PC-9 (cell line): ENCODE measurements around the gene STARD13. TPM values are rescaled to one million over a fixed set of nuclear protein-coding genes. Genes with fewer than 3 reads are reported as not detected.
A peak's percentile ranks its signal among the peaks of the same experiment; 100 is the strongest.

Experiments
- BruUV-seq: library from RNA; stranded (reverse); fragments of 400-500 nt; replicated peaks from 2 replicates; lab custom pipeline; 2021; lab: Mats Ljungman, UMichigan
- CTCF ChIA-PET: fragments of 300-600 bp; sonication (Branson Sonifier 250); formaldehyde crosslinking; loops from one replicate; lab custom pipeline; 2022; ENCODE audit warnings: antibody characterized with exemption; lab: Charles Lee
- POLR2A ChIA-PET: fragments of 300-600 bp; sonication (Branson Sonifier 250); formaldehyde crosslinking; loops from one replicate; lab custom pipeline; 2022; ENCODE audit warnings: antibody characterized with exemption; ENCODE audit not compliant: unreplicated experiment; lab: Charles Lee
- DNase-seq, 2 experiments: peaks; one replicate each; pipeline versions ENCODE4 v3.0.0 to v3.0.0-alpha.2; 2015 to 2022; ENCODE audit warnings: mixed read lengths in 1 of 2
- H2AFZ ChIP-seq: fragments of 200-600 bp; sonication (generic); 2 replicates; pipeline ENCODE4 v1.8.1; 2017; ENCODE audit warnings: antibody characterized with exemption
- H3F3A ChIP-seq: fragments of 200-600 bp; sonication (generic); 2 replicates; pipeline ENCODE4 v1.8.1; 2017; ENCODE audit warnings: antibody characterized with exemption, mild to moderate bottlenecking, low read depth; ENCODE audit not compliant: insufficient read depth
- H3K27ac ChIP-seq: fragments of 200-600 bp; sonication (generic); 2 replicates; pipeline ENCODE4 v1.6.1; 2016; ENCODE audit warnings: mixed run types
- H3K27me3 ChIP-seq: fragments of 200-600 bp; sonication (generic); 2 replicates; pipeline ENCODE4 v1.6.1; 2016; ENCODE audit warnings: low read depth, mixed run types; ENCODE audit not compliant: insufficient read depth
- H3K36me3 ChIP-seq: fragments of 200-600 bp; sonication (generic); 2 replicates; pipeline ENCODE4 v1.6.1; 2016; ENCODE audit warnings: low read depth, mixed run types
- H3K4me1 ChIP-seq: fragments of 200-600 bp; sonication (generic); replicated peaks from 2 replicates; pipeline ENCODE4 v1.6.1; 2016; ENCODE audit warnings: mixed run types; ENCODE audit not compliant: insufficient read depth
- H3K4me2 ChIP-seq: fragments of 200-600 bp; sonication (generic); 2 replicates; pipeline ENCODE4 v1.6.1; 2017; ENCODE audit warnings: mixed run types
- H3K4me3 ChIP-seq: fragments of 200-600 bp; sonication (generic); 2 replicates; pipeline ENCODE4 v1.6.1; 2016; ENCODE audit warnings: mixed run types
- H3K79me2 ChIP-seq: fragments of 200-600 bp; sonication (generic); 2 replicates; pipeline ENCODE4 v1.6.1; 2017; ENCODE audit warnings: low read depth, mixed run types
- H3K9me2 ChIP-seq: fragments of 200-600 bp; sonication (generic); 2 replicates; pipeline ENCODE4 v1.8.1; 2017; ENCODE audit warnings: mild to moderate bottlenecking; ENCODE audit not compliant: insufficient read depth
- H3K9me3 ChIP-seq: fragments of 200-600 bp; sonication (generic); 2 replicates; pipeline ENCODE4 v1.8.1; 2016; ENCODE audit warnings: low read depth; ENCODE audit not compliant: insufficient read depth
- H4K20me1 ChIP-seq: fragments of 200-600 bp; sonication (generic); 2 replicates; pipeline ENCODE4 v1.8.1; 2017; ENCODE audit not compliant: insufficient read depth
- CTCF ChIP-seq: fragments of 200-600 bp; sonication (generic); conservative IDR thresholded peaks from 2 replicates; pipeline ENCODE4 v1.6.1; 2017; ENCODE audit warnings: mixed run types, antibody characterized with exemption, mild to moderate bottlenecking, moderate library complexity
- EZH2 ChIP-seq: fragments of 200-600 bp; sonication (generic); IDR thresholded peaks from 2 replicates; pipeline ENCODE4 v1.8.0; 2017; ENCODE audit warnings: antibody characterized with exemption, low read depth
- intact Hi-C: fragments of 100-400 bp; cut with micrococcal nuclease; formaldehyde crosslinking; loops from one replicate; pipeline ENCODE4 v1.10.0; 2022; ENCODE audit not compliant: unreplicated experiment
- total RNA-seq: library from RNA; stranded (reverse); gene quantifications from 2 replicates; pipeline ENCODE4 v1.2.3, GENCODE V29; 2021

The STARD13 gene
- total RNA-seq, 1 experiment from 2014 or later = 19.6 TPM

DNA sequence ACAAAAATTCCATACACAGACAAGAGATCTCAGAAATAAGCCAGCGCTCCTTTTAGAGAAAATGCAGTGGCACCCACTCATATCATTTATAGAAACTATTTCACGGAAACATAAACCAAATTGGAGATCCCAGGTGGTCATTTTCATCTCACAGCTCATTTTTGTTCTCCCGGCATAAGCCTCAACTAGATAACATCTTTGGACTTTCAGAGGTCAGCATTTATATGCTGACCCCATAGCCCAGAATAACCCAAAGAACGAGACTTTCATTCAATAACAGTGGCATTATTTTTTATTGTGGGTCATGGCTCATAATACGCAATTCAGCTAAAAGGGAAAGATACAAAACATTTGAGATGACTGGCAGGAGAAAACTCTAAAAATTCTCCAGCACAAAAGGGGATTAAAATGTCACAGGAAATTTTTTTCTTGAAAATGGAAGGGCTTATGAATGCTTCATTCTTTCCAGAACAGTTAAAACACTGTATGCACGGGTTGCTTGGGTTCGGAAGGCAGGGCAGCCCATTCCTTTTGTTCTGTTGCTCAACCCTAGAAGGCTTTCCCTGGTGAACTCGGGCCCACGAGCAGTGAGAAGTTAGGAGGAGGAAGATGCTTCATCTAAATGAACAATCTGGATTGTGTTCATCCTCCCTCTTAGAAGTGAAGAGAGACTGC lies 24.0 kb downstream of the STARD13 start:
- intact Hi-C loops = no loop called here
- no peak overlapping the region for H3K4me3 ChIP-seq
- H3F3A ChIP-seq = peaks cover 24% of the 10 kb centered on the region
- H3K4me1 ChIP-seq = peaks cover 46% of the 10 kb centered on the region
- no TSS peak for BruUV-seq
- ChIA-PET CTCF (interaction anchor here (1.1 kb wide), 1 partner anchor 10 kb away, joined by 3 read pairs; no protein-coding TSS in a partner anchor), POLR2A (no interaction called here)
- 0 out of 2 replicates have a peak, but pooled peaks cover 6% of the 10 kb centered on the region for H3K36me3 ChIP-seq
- H4K20me1 ChIP-seq = no peaks in the 10 kb centered on the region
- no peak for TF ChIP-seq EZH2
- no peak for TF ChIP-seq CTCF
- peak overlapping the region; percentile 46 for H3K4me2 ChIP-seq
- H3K27me3 ChIP-seq = no peaks in the 10 kb centered on the region
- DNase-seq = no peak
- no peak overlapping the region for H2AFZ ChIP-seq
- no peaks in the 10 kb centered on the region for H3K9me3 ChIP-seq
- H3K9me2 ChIP-seq = no peaks in the 10 kb centered on the region
- peaks cover 42% of the 10 kb centered on the region for H3K79me2 ChIP-seq
- H3K27ac ChIP-seq = 0 out of 2 replicates have a peak overlapping the region, but pooled peaks have one; percentile 27

DNA sequence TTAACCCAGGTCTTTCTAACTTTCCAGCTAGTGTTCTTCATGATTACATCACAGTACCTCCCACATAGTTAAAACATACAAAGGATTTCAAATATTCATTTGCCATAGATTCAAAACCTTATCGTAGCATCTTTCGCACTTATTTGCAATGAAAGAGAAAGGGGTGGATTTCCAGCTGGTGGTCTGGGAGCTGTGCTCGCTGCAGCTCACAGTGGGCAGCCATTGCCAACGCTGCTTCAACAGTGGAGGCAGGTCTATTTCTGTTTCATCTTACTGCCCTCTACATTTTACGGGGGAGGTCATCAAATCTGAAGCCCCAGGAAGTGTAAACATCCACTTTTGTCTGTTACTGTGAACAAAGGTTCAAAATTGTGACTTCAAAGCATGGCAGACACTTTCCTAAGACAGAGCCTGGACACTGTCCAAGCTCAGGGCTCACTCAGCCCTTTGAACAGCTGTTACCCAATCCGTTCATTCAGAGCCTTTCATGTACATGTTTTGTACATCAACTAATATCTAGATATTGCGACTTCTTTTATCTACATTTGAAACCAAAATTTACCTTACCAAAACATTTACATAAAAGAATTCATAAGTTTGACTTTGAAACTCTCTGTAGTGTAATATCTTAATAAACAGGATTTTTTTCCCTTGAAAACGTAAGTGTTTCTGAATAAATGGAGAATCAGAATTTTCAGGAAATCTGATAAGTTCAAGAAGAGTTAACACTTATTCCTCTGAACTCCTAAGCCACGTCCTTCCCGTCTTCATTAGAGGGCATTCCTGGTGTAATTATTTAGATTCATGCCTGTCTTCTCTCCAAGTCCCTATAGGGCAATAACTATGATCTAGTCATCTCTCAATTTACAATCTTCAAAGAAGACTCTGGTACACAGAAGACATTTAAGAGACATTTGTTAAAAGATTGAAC lies 25.1 kb downstream of the STARD13 start:
- BruUV-seq = no TSS peak
- TF ChIP-seq EZH2 (no peak), CTCF (no peak)
- Histone ChIP-seq H2AFZ (no peak overlapping the region), H3K36me3 (no peaks in the 10 kb centered on the region), H3K4me3 (no peak overlapping the region), H3K27me3 (no peaks in the 10 kb centered on the region), H3K4me2 (no peak overlapping the region), H3K4me1 (peaks cover 39% of the 10 kb centered on the region), H3K9me3 (no peaks in the 10 kb centered on the region), H3K27ac (no peak overlapping the region), H4K20me1 (no peaks in the 10 kb centered on the region), H3F3A (peaks cover 24% of the 10 kb centered on the region), H3K79me2 (peaks cover 41% of the 10 kb centered on the region), H3K9me2 (no peaks in the 10 kb centered on the region)
- DNase-seq = no peak
- POLR2A ChIA-PET = no interaction called here
- CTCF ChIA-PET = interaction anchor here (0.5 kb wide), 1 partner anchor 41 kb away, joined by 4 read pairs; no protein-coding TSS in a partner anchor
- intact Hi-C loops = no loop called here

DNA sequence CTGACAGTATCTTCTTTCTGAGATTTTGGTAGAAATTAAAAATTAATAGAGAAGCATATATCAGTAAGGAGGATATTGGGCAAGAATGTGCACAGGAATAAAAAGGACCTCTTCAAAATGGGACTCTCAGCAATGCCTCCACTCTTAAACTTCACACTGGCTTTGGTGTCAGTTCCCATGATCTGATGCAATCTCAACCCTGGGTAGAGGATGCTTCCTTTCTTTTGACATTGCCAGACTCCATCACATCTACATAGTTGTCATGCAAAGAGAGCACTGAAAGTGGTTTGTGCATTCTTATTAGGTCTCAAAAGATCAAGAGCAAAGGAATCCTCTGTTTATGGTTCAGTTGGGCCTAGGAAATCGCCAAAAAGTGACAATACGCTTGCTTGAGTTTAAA lies 26.3 kb downstream of the STARD13 start:
- no peaks in the 10 kb centered on the region for H3K9me2 ChIP-seq
- no peaks in the 10 kb centered on the region for H3K9me3 ChIP-seq
- ChIA-PET POLR2A (no interaction called here), CTCF (no interaction called here)
- intact Hi-C loops = no loop called here
- no peaks in the 10 kb centered on the region for H3K36me3 ChIP-seq
- H3K4me2 ChIP-seq = no peak overlapping the region
- no peaks in the 10 kb centered on the region for H3K27me3 ChIP-seq
- no peak overlapping the region for H3K4me3 ChIP-seq
- H2AFZ ChIP-seq = no peak overlapping the region
- no TSS peak for BruUV-seq
- no peak for DNase-seq
- H3K27ac ChIP-seq = no peak overlapping the region
- H4K20me1 ChIP-seq = no peaks in the 10 kb centered on the region
- peaks cover 37% of the 10 kb centered on the region for H3K79me2 ChIP-seq
- peaks cover 20% of the 10 kb centered on the region; the same call in 1 of the 2 replicates for H3F3A ChIP-seq
- H3K4me1 ChIP-seq = peaks cover 28% of the 10 kb centered on the region
- TF ChIP-seq CTCF (no peak), EZH2 (no peak)
